Skeletal muscle tissue (tissue), 4 donors: ENCODE measurements around the gene ADSL. TPM values are rescaled to one million over a fixed set of nuclear protein-coding genes. Genes with fewer than 3 reads are reported as not detected.

Experiments used
- H3K27ac ChIP-seq: one replicate; pipeline ENCODE4 v1.7.0; 2013; ENCODE audit warnings: mild to moderate bottlenecking, low read depth, low read length, inconsistent platforms
- H3K27me3 ChIP-seq, 3 donors: one replicate each; pipeline ENCODE4 v1.7.0; 2013; ENCODE audit warnings: low read length in 3 of 3; ENCODE audit not compliant: control insufficient read depth in 3 of 3, insufficient read depth in 3 of 3
- H3K36me3 ChIP-seq, 3 donors: one replicate each; pipeline ENCODE4 v1.7.0; 2013; ENCODE audit warnings: low read length in 3 of 3; ENCODE audit not compliant: control insufficient read depth in 3 of 3, insufficient read depth in 3 of 3
- H3K4me1 ChIP-seq, 3 donors: one replicate each; pipeline ENCODE4 v1.7.0; 2013; ENCODE audit warnings: low read length in 3 of 3, mild to moderate bottlenecking in 3 of 3; ENCODE audit not compliant: control insufficient read depth in 3 of 3, insufficient read depth in 3 of 3
- H3K4me3 ChIP-seq, 3 donors: one replicate each; pipeline ENCODE4 v1.7.0; 2013; ENCODE audit warnings: low read length in 3 of 3
- H3K9ac ChIP-seq, 3 donors: one replicate each; pipeline ENCODE4 v1.7.0; 2013; ENCODE audit warnings: low read length in 3 of 3, mild to moderate bottlenecking in 3 of 3, moderate library complexity in 2 of 3, low read depth in 1 of 3
- H3K9me3 ChIP-seq, 3 donors: one replicate each; pipeline ENCODE4 v1.7.0; 2013; ENCODE audit warnings: low read length in 3 of 3; ENCODE audit not compliant: control insufficient read depth in 3 of 3
- total RNA-seq: library from RNA; depleted of rRNA; stranded (reverse); fragments of >200 nt; gene quantifications from one replicate; pipeline ENCODE4 v1.2.3, GENCODE V29; 2014
- donor health status: Osteomylitis.

The ADSL gene
- total RNA-seq, 1 donor from 2014 or later: 281 TPM

- no peaks in the 10 kb centered on the region for H3K9me3 ChIP-seq
- H3K4me3 ChIP-seq: no peak overlapping the region
- H3K27me3 ChIP-seq: no peaks in the 10 kb centered on the region
- peaks cover 17 to 31% (median 21%) of the 10 kb centered on the region in 3 donors for H3K36me3 ChIP-seq
- no peak overlapping the region for H3K27ac ChIP-seq
- peak overlapping the region in 2 of 3 donors; percentile 33 to 53 for H3K9ac ChIP-seq
- peaks cover 22 to 27% (median 22%) of the 10 kb centered on the region in 3 donors for H3K4me1 ChIP-seq
Observed at GRCh38 chr22:40399621-40400020, 53.3 kb downstream of the ADSL start.

GRCh38 chr22:40400159-40400558 lies 53.9 kb downstream of the ADSL start:
- no peaks in the 10 kb centered on the region for H3K9me3 ChIP-seq
- no peak overlapping the region for H3K4me3 ChIP-seq
- peak overlapping the region in 2 of 3 donors; percentile 33 to 53 for H3K9ac ChIP-seq
- peaks cover 17 to 34% (median 24%) of the 10 kb centered on the region in 3 donors for H3K36me3 ChIP-seq
- peaks cover 25 to 32% (median 28%) of the 10 kb centered on the region in 3 donors for H3K4me1 ChIP-seq
- no peaks in the 10 kb centered on the region for H3K27me3 ChIP-seq
- no peak overlapping the region for H3K27ac ChIP-seq

DNA sequence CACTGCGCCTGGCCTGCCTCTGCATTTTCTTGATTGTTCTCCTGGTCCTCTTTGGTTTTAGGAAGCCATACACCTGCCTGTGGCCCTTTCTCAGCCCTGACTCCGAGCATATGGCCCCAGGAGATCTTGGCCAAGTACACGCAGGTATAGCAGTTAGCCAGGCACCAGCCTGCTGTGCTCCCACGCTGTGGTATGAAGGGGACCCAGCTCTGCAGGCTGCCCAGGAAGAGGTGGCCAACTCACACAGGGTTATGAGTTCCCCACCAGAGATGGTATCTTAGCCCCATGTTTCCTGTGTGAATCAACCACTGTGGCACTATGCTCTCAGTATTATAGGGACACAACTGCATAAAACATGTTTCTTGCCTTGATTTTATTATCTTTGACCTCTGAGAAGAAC lies 55.2 kb downstream of the ADSL start:
- Histone ChIP-seq H3K27ac (no peak overlapping the region), H3K36me3 (peaks cover 29 to 44% (median 35%) of the 10 kb centered on the region in 3 donors), H3K9me3 (no peaks in the 10 kb centered on the region), H3K9ac (peak overlapping the region in 1 of 3 donors; percentile 8), H3K4me1 (peaks cover 25 to 32% (median 28%) of the 10 kb centered on the region in 3 donors), H3K27me3 (no peaks in the 10 kb centered on the region), H3K4me3 (no peak overlapping the region)

DNA sequence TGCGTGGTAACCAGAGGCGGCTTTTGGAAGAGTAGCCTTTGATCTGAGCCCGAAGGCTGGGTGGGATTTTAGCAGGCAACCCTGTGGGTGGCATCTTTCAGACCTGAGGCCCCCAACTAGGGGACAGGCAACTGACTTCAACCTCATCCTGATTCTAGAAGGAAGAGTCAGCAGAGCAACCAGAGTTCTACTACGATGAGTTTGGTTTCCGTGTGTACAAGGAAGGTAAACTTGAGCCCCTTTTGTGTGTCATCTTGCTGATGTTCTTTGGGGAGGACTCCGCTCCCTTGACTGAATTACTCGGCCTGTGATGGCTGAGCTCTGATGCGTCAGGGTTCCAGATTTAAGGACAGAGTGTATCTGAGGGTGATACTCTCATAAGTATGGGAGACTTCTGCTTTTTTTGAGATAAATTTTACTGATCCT lies 55.7 kb downstream of the ADSL start:
- no peaks in the 10 kb centered on the region for H3K27me3 ChIP-seq
- peak overlapping the region in 1 of 3 donors; percentile 8 for H3K9ac ChIP-seq
- peaks cover 25 to 29% (median 28%) of the 10 kb centered on the region in 3 donors for H3K4me1 ChIP-seq
- H3K36me3 ChIP-seq: peaks cover 34 to 48% (median 39%) of the 10 kb centered on the region in 3 donors
- no peak overlapping the region for H3K27ac ChIP-seq
- H3K9me3 ChIP-seq: no peaks in the 10 kb centered on the region
- no peak overlapping the region for H3K4me3 ChIP-seq

DNA sequence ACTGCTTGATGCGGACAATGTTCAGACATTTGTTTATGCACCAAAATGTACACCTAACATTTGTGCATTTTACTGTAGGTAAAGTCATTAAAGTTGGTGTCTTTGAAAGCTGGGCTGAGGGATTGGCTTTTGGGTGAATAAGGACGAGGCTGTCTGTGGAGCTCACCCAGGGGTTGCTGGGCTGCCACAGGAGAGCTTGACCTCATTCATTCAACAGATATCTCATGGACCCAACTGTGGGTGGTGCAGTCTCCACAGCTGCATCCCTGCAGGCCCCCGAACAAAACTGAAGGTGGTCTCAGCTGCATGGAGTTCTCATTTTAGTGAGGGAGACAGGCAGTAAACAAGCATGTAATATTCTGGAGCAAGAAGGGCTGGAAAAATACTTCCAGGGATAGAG lies 56.8 kb downstream of the ADSL start:
- H3K9ac ChIP-seq: no peak overlapping the region
- H3K27ac ChIP-seq: no peak overlapping the region
- H3K36me3 ChIP-seq: peaks cover 44 to 59% (median 46%) of the 10 kb centered on the region in 3 donors
- peaks cover 23 to 28% (median 26%) of the 10 kb centered on the region in 3 donors for H3K4me1 ChIP-seq
- no peaks in the 10 kb centered on the region for H3K27me3 ChIP-seq
- H3K4me3 ChIP-seq: no peak overlapping the region
- H3K9me3 ChIP-seq: no peaks in the 10 kb centered on the region

DNA sequence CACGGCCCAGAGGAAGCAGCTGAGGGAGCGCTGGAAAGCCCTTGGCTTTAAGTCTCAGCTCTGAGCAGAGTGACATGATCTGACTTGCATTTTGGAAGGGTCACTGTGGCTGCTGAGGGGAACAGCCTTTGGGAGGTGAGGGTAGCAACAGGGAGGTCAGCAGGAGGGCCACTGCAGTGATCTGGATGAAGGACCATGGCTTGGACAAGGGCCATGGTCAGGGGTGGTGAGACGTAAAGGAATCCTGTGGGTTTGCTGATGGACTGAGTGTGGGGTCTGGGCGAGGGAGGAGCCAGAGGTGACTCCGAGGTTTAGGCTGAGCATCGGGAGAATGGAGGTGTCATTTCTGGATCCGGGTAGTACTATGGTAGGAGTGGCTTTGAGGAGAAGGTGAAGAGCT lies 57.4 kb downstream of the ADSL start:
- H3K4me1 ChIP-seq: peaks cover 23 to 28% (median 26%) of the 10 kb centered on the region in 3 donors
- H3K9ac ChIP-seq: no peak overlapping the region
- H3K4me3 ChIP-seq: no peak overlapping the region
- H3K27ac ChIP-seq: no peak overlapping the region
- no peaks in the 10 kb centered on the region for H3K27me3 ChIP-seq
- peaks cover 48 to 64% (median 49%) of the 10 kb centered on the region in 3 donors for H3K36me3 ChIP-seq
- no peaks in the 10 kb centered on the region for H3K9me3 ChIP-seq

- no peaks in the 10 kb centered on the region for H3K9me3 ChIP-seq
- H3K27me3 ChIP-seq: no peaks in the 10 kb centered on the region
- peaks cover 55 to 70% (median 58%) of the 10 kb centered on the region in 3 donors for H3K36me3 ChIP-seq
- H3K9ac ChIP-seq: peak overlapping the region in 2 of 3 donors; percentile 10 to 16
- no peak overlapping the region for H3K4me3 ChIP-seq
- H3K27ac ChIP-seq: peak overlapping the region; percentile 22
- H3K4me1 ChIP-seq: peaks cover 19 to 25% (median 22%) of the 10 kb centered on the region in 3 donors
Observed at GRCh38 chr22:40404251-40405177, 58.2 kb downstream of the ADSL start.

GRCh38 chr22:40405178-40406062 lies 59.1 kb downstream of the ADSL start:
- Histone ChIP-seq H3K4me1 (peaks cover 12 to 19% (median 17%) of the 10 kb centered on the region in 3 donors), H3K27me3 (no peaks in the 10 kb centered on the region), H3K27ac (no peak overlapping the region), H3K9me3 (no peaks in the 10 kb centered on the region), H3K4me3 (no peak overlapping the region), H3K9ac (no peak overlapping the region), H3K36me3 (peaks cover 64 to 78% (median 65%) of the 10 kb centered on the region in 3 donors)

GRCh38 chr22:40406063-40406890 lies 60.0 kb downstream of the ADSL start:
- Histone ChIP-seq H3K36me3 (peaks cover 72 to 83% (median 72%) of the 10 kb centered on the region in 3 donors), H3K9ac (no peak overlapping the region), H3K4me1 (peaks cover 15 to 27% (median 16%) of the 10 kb centered on the region in 3 donors), H3K27ac (no peak overlapping the region), H3K9me3 (no peaks in the 10 kb centered on the region), H3K27me3 (no peaks in the 10 kb centered on the region), H3K4me3 (no peak overlapping the region)
